Transverse colon (tissue), 4 donors: ENCODE data around the gene MYNN. TPM values are rescaled to one million over a fixed set of nuclear protein-coding genes. Genes with fewer than 3 reads are reported as not detected.

Experiments used
- DNase-seq: peaks from one replicate; pipeline ENCODE4 v3.0.0-alpha.2; 2019
- H3K27ac ChIP-seq, 4 donors: fragments of 200-600 bp; sonication (generic); 2 replicates each; pipeline ENCODE4 v1.5.1; 2016 to 2018; ENCODE audit warnings: inconsistent platforms in 4 of 4
- H3K27me3 ChIP-seq: fragments of 200-600 bp; sonication (generic); 2 replicates; pipeline ENCODE4 v1.5.1; 2017; ENCODE audit warnings: inconsistent platforms
- H3K36me3 ChIP-seq, 4 donors: fragments of 200-600 bp; sonication (generic); 2 replicates each; pipeline ENCODE4 v1.5.1; 2017 to 2019; ENCODE audit warnings: inconsistent platforms in 4 of 4
- H3K4me1 ChIP-seq, 4 donors: fragments of 200-600 bp; sonication (generic); 2 replicates each; pipeline ENCODE4 v1.5.1; 2017 to 2020; ENCODE audit warnings: inconsistent platforms in 4 of 4
- H3K4me3 ChIP-seq, 4 donors: fragments of 200-600 bp; sonication (generic); 1 replicate in 1 of 4; 2 replicates in 3 of 4; pipeline versions ENCODE4 v1.5.1 to v1.6.1; 2017 to 2019; ENCODE audit warnings: inconsistent platforms in 4 of 4
- H3K9me3 ChIP-seq, 2 donors: fragments of 200-600 bp; sonication (generic); 2 replicates each; pipeline ENCODE4 v1.5.1; 2017 to 2019; ENCODE audit warnings: inconsistent platforms in 2 of 2
- EP300 ChIP-seq: sonication (generic); formaldehyde crosslinking; IDR thresholded peaks from one replicate; pipeline ENCODE4 v1.6.1; 2017; ENCODE audit warnings: antibody characterized with exemption, low read depth
- POLR2A ChIP-seq: fragments of 450-650 bp; IDR thresholded peaks from one replicate; pipeline ENCODE4 v1.6.1; 2016; ENCODE audit warnings: antibody characterized with exemption, mild to moderate bottlenecking, moderate library complexity
- POLR2AphosphoS5 ChIP-seq, 3 donors: sonication (generic); formaldehyde crosslinking; IDR thresholded peaks; one replicate each; pipeline ENCODE4 v1.6.1; 2016; ENCODE audit warnings: antibody characterized with exemption in 3 of 3
- whole genome bisulfite sequencing, 2 donors: methylation state at CpG; one replicate each; pipeline ENCODE4 v1.1.5; 2018; ENCODE audit warnings: low coverage in 1 of 2; 5-methylcytosine and 5-hydroxymethylcytosine counted together
- in situ Hi-C, 4 donors: fragments of 200-750 bp; cut with MboI; loops; one replicate each; pipeline versions ENCODE4 v1.15.0 to v1.15.1; 2017; ENCODE audit warnings: low sequenced_read_pairs in 3 of 4, low pct_ligation_motif_present in 1 of 4, low pct_unique_long_range_greater_than_20kb in 1 of 4
- intact Hi-C: fragments of 100-400 bp; cut with DNase I; formaldehyde crosslinking; loops from one replicate; pipeline ENCODE4 v1.15.1; 2023; ENCODE audit warnings: low total_unique reads
- total RNA-seq, 4 donors: library from RNA; depleted of rRNA; stranded (reverse); fragments of >200 nt; gene quantifications; one replicate each; pipeline ENCODE4 v1.1.0, GENCODE V29; 2016
- TF ChIP-seq, protein P1 (sequence below), 5 experiments: fragments of 200-600 bp in 3 of 5; fragments of 450-650 bp in 2 of 5; sonication (generic) in 3 of 5; IDR thresholded peaks; 1 replicate in 2 of 5; 2 replicates in 3 of 5; pipeline ENCODE4 v1.5.1; 2016 to 2017; ENCODE audit warnings: antibody characterized with exemption in 5 of 5, inconsistent platforms in 3 of 5, mild to moderate bottlenecking in 2 of 5, moderate library complexity in 1 of 5

Gene MYNN
- total RNA-seq, 4 donors from 2014 or later, result 7.0 to 27.3 (median 18.1) TPM

DNA sequence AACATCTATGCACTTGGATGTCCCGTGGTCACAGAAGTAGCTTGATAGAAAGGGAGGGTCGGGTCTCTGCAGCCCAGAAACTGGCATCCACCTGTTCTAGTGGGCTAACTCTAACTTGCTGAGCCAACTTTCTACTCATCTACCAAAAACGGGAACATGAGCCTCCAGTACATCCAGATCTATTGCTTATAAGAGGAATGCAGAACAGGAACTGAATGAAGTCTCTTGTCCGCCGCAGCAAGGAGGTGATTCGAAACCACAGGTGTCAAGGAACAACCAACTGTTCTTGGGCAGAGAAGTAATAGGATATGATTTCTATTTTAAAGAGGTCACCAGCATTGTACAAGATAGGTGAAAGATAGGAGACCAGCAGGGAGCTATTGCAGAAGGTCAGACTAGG lies 26.3 kb upstream of the MYNN start:
- Histone ChIP-seq H3K27me3 (peaks cover 5% of the 10 kb centered on the region), H3K27ac (no peak overlapping the region), H3K36me3 (no peaks in the 10 kb centered on the region), H3K4me3 (no peak overlapping the region), H3K4me1 (peaks cover 0 to 6% (median 0%) of the 10 kb centered on the region in 4 donors), H3K9me3 (no peaks in the 10 kb centered on the region)
- intact Hi-C loops, result no loop called here
- 60 to 66% methylated on average over 3 to 6 of the region's 6 CpGs for WGBS, 2 donors
- TF ChIP-seq, protein P1, sequence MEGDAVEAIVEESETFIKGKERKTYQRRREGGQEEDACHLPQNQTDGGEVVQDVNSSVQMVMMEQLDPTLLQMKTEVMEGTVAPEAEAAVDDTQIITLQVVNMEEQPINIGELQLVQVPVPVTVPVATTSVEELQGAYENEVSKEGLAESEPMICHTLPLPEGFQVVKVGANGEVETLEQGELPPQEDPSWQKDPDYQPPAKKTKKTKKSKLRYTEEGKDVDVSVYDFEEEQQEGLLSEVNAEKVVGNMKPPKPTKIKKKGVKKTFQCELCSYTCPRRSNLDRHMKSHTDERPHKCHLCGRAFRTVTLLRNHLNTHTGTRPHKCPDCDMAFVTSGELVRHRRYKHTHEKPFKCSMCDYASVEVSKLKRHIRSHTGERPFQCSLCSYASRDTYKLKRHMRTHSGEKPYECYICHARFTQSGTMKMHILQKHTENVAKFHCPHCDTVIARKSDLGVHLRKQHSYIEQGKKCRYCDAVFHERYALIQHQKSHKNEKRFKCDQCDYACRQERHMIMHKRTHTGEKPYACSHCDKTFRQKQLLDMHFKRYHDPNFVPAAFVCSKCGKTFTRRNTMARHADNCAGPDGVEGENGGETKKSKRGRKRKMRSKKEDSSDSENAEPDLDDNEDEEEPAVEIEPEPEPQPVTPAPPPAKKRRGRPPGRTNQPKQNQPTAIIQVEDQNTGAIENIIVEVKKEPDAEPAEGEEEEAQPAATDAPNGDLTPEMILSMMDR (IDR thresholded peaks at IDR 0.05), result no peak
- TF ChIP-seq EP300 (no peak), POLR2A (no peak), POLR2AphosphoS5 (IDR thresholded peaks at IDR 0.05) (no peak)
- in situ Hi-C loops, result no loop called here
- DNase-seq, result no peak

DNA sequence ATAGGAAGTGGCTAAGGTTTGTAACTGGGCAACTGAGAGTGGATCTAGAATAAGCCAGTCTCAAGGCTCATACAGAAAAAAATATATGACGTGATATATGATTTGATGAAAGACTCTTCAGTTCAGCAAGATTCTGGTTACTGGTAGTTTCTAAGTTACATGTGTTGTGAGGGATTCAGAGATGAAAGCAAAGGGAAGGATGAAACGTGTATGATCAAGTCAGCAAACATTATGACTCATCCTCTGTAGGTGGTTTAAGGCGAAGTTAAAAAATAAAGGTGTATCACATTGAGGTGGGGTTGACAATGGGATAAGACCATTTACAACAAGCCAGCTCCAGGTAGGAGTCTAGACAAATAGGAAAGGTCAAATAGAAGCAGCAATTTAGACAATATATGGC lies 24.5 kb upstream of the MYNN start:
- Histone ChIP-seq H3K27ac (no peak overlapping the region), H3K9me3 (no peaks in the 10 kb centered on the region), H3K4me3 (no peak overlapping the region), H3K4me1 (peaks cover 0 to 6% (median 0%) of the 10 kb centered on the region in 4 donors), H3K27me3 (peaks cover 5% of the 10 kb centered on the region), H3K36me3 (no peaks in the 10 kb centered on the region)
- WGBS, 2 donors, result 40 to 42% methylated on average over 3 of the region's 3 CpGs
- intact Hi-C loops (no loop called here), in situ Hi-C loops (no loop called here)
- TF ChIP-seq POLR2A (no peak), POLR2AphosphoS5 (IDR thresholded peaks at IDR 0.05) (no peak), EP300 (no peak)
- TF ChIP-seq, protein P1 (IDR thresholded peaks at IDR 0.05), result no peak
- DNase-seq, result no peak

DNA sequence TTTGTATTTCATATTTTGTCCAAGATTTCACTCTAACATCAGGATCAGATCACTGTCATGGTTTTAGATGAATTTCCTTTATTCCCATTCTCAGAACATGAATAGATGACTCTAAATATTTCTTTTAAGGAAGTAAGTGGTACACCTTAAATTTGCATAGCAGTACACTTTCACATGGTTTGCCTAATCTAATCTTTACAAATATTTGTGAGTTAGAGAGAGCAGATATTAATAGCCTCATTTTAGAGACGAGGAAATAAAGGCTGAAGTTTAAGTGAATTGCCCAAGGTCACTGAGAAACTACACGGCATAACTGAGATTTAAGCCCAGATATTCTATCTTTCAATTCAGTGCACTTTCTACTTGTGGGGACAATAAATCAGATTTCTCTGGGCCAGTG lies 22.5 kb upstream of the MYNN start:
- H3K27me3 ChIP-seq, result peaks cover 5% of the 10 kb centered on the region
- TF ChIP-seq, protein P1 (IDR thresholded peaks at IDR 0.05), result no peak
- TF ChIP-seq POLR2AphosphoS5 (IDR thresholded peaks at IDR 0.05) (no peak), EP300 (no peak), POLR2A (no peak)
- in situ Hi-C loops, result no loop called here
- 61 to 74% methylated on average over 2 of the region's 2 CpGs for WGBS, 2 donors
- H3K36me3 ChIP-seq, result no peaks in the 10 kb centered on the region
- no peak for DNase-seq
- H3K4me1 ChIP-seq, result peaks cover 0 to 6% (median 0%) of the 10 kb centered on the region in 4 donors
- no peak overlapping the region for H3K4me3 ChIP-seq
- no peaks in the 10 kb centered on the region for H3K9me3 ChIP-seq
- intact Hi-C loops, result no loop called here
- no peak overlapping the region for H3K27ac ChIP-seq

DNA sequence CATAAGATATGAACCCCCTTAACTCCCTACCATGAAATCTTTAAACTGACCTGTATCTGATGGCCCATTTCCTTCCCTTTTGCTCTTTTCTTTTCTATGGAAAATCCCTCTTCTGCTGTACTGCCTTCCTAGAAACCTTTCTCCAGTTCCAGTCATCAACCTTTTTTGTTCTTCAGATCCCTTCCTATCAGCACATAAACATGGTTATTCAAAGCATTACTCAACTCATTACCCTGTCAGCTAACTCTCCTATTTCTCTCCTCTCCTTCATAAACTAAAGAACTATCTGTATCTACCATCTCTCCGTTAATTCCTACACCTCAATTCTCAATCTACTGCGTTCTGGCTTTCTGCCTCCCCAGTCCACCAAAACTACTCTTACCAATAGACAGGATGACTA lies 21.3 kb upstream of the MYNN start:
- Histone ChIP-seq H3K4me3 (no peak overlapping the region), H3K27me3 (peaks cover 5% of the 10 kb centered on the region), H3K36me3 (no peaks in the 10 kb centered on the region), H3K9me3 (no peaks in the 10 kb centered on the region), H3K27ac (no peak overlapping the region), H3K4me1 (peaks cover 0 to 6% (median 0%) of the 10 kb centered on the region in 4 donors)
- in situ Hi-C loops, result no loop called here
- WGBS, 2 donors, result 86 to 96% methylated on average over 2 of the region's 2 CpGs
- no peak for DNase-seq
- no peak for TF ChIP-seq POLR2A
- intact Hi-C loops, result no loop called here

DNA sequence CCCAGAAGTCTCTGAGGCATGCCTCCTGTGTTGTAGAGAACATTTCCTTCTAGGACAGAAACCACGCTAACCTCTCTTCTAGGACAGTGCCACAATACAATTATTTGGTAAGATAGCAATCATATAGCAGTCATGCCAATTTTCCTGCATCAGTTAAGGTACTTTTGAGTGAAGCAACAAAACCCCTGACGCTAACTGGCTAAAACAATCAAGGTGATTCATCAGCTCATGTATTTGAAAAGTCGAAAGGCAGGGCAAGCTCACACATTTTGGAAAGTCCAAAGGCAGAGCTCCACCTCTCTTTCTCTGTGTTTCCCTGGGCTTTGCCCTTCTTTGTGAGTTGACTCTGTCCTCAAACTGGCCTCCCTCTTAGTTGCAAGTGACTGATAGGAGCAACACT lies 18.5 kb upstream of the MYNN start:
- no peak for DNase-seq
- Histone ChIP-seq H3K27ac (no peak overlapping the region), H3K9me3 (no peaks in the 10 kb centered on the region), H3K36me3 (no peaks in the 10 kb centered on the region), H3K4me1 (peaks cover 0 to 6% (median 0%) of the 10 kb centered on the region in 4 donors), H3K27me3 (peaks cover 2% of the 10 kb centered on the region), H3K4me3 (no peak overlapping the region)
- in situ Hi-C loops, result no loop called here
- 82 to 100% methylated on average over 2 to 3 of the region's 3 CpGs for WGBS, 2 donors
- TF ChIP-seq POLR2AphosphoS5 (IDR thresholded peaks at IDR 0.05) (no peak), POLR2A (no peak), EP300 (no peak)
- TF ChIP-seq, protein P1 (IDR thresholded peaks at IDR 0.05), result no peak
- intact Hi-C loops, result no loop called here
